ENCODE data around the gene ZNF805. TPM values are rescaled to one million over a fixed set of nuclear protein-coding genes. Genes with fewer than 3 reads are reported as not detected.
A peak's percentile ranks its signal among the peaks of the same experiment; 100 is the strongest.
"Not testable (repeated sequence)": the region's sequence is repeated elsewhere in the genome, so short reads cannot be mapped to it uniquely, and the experiment has no call there.

Gene ZNF805
- total RNA-seq, 4 donors from 2014 or later, result 17.4 to 27.8 (median 19.9) TPM

DNA sequence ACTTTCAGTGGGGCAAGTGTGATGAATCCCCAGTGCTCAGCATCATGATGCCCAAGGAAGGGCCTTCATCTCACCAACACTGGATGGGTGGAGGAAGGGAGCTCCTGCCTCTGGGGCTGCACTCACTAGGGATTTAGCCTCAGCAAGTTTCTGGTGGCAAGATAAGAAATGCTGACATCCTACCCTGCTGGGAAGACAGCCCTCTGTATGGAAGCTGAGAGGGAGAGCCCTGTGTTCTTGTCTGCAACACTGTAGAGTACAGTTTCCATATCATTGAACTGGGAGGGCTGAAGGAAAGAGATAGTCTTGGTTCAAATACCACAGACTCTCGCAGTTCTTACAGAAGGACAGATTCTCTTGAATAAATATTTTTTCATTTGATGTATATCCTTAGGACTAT is 32.6 kb downstream of the ZNF805 start:
- TF ChIP-seq EP300 (IDR thresholded peaks at IDR 0.05), result no peak
- Histone ChIP-seq H3K36me3 (peaks cover 0 to 32% of the 10 kb centered on the region in 2 donors), H3K4me1 (no peaks in the 10 kb centered on the region), H3K9me3 (no peaks in the 10 kb centered on the region), H3K27me3 (no peaks in the 10 kb centered on the region), H3K27ac (no peak overlapping the region), H3K4me3 (no peak overlapping the region)
- 15 to 100% methylated on average over 1 of the region's 1 CpG for WGBS, 2 donors (ENCODE audit: low coverage in 1 of 2)
- ATAC-seq, result no peak

DNA sequence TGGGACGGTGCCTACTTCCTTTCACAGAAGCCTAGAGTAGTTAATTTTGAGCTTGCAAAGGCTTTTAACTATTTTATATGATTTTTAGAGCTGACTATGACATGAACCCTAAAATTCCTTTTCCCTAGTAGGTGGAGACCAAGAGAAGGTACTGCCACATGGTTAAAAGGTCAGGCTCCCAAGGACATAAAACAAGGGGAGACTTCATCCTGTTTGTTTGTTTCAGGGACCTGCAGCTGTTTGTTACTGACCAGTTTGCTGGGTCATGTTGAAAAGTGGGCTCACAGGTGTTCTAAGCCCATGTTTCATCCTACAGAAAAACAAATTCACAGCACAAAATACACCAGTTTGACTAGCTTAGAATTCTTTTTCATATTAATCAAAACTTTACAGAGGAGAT is 36.0 kb downstream of the ZNF805 start:
- peaks cover 0 to 16% (median 5%) of the 10 kb centered on the region in 3 donors for H3K4me1 ChIP-seq
- WGBS, 2 donors (ENCODE audit: low coverage in 1 of 2), result 62 to 100% methylated on average over 1 of the region's 1 CpG
- no peaks in the 10 kb centered on the region for H3K9me3 ChIP-seq
- TF ChIP-seq POLR2AphosphoS5 (IDR thresholded peaks at IDR 0.05), result no peak
- TF ChIP-seq EP300 (IDR thresholded peaks at IDR 0.05), result no peak
- TF ChIP-seq POLR2A (IDR thresholded peaks at IDR 0.05), result no peak
- TF ChIP-seq, protein P1, sequence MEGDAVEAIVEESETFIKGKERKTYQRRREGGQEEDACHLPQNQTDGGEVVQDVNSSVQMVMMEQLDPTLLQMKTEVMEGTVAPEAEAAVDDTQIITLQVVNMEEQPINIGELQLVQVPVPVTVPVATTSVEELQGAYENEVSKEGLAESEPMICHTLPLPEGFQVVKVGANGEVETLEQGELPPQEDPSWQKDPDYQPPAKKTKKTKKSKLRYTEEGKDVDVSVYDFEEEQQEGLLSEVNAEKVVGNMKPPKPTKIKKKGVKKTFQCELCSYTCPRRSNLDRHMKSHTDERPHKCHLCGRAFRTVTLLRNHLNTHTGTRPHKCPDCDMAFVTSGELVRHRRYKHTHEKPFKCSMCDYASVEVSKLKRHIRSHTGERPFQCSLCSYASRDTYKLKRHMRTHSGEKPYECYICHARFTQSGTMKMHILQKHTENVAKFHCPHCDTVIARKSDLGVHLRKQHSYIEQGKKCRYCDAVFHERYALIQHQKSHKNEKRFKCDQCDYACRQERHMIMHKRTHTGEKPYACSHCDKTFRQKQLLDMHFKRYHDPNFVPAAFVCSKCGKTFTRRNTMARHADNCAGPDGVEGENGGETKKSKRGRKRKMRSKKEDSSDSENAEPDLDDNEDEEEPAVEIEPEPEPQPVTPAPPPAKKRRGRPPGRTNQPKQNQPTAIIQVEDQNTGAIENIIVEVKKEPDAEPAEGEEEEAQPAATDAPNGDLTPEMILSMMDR (IDR thresholded peaks at IDR 0.05), result no peak
- ATAC-seq, result no peak
- no peak overlapping the region for H3K27ac ChIP-seq
- H3K36me3 ChIP-seq, result peaks cover 0 to 19% of the 10 kb centered on the region in 2 donors
- no peaks in the 10 kb centered on the region for H3K27me3 ChIP-seq
- H3K4me3 ChIP-seq, result no peak overlapping the region

DNA sequence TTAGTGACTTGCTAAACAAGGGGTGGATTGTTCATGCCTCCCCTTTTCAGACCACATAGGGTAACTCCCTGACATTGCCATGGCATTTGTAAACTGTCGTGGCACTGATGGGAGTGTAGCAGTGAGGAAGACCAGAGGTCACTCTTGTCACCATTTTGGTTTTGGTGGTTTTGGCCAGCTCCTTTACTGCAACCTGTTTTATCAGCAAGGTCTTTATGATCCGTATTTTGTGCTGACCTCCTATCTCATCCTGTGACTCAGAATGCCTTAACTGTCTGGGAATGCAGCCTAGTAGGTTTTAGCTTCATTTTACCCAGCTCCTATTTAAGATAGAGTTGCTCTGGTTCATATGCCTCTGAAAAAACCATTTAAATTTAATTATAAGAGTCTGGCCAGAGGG is 38.0 kb downstream of the ZNF805 start:
- WGBS, 2 donors (ENCODE audit: low coverage in 1 of 2), result 86 to 92% methylated on average over 1 to 2 of the region's 2 CpGs
- not testable (repeated sequence) for H3K9me3 ChIP-seq, ATAC-seq, H3K27me3 ChIP-seq, H3K4me3 ChIP-seq, H3K27ac ChIP-seq
- Histone ChIP-seq H3K36me3 (peaks cover 0 to 25% of the 10 kb centered on the region in 2 donors), H3K4me1 (peaks cover 0 to 37% (median 15%) of the 10 kb centered on the region in 3 donors)

DNA sequence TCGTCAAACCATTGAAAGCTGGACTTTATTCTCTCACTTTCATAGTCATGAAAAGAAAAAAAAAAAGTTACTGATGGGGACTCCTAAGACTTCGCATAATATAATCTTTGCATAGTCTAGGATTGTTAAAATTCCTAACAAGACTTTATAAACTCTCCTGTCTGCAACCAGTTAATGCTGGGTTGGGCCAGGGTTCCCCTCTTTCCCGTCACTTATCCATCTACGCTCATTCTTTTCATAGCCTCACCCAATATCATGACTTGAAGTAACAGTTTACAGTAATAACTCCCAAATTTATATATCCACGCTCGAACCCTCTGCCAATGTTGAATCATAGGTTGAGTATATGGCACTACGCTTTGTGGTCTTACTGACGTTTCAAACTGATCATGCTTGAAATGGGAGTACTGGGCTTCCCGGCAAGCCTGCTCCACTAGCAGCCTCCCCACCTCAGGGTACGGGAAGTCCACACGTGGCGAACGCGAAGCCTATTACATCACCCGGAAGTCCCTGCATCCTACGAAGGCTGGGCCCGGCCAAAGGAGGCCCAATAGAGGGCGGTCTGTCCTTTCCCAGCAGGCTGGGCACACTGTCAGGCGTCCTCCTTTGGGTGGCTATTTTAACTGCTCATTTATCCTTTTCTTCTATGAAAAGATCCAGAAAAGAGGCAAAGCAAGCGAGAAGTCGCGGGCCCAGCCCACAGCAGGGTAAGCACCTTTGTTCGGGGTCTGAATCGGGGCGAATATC is 39.2 kb downstream of the ZNF805 start:
- Histone ChIP-seq H3K27me3 (no peaks in the 10 kb centered on the region), H3K36me3 (peaks cover 0 to 32% of the 10 kb centered on the region in 2 donors), H3K4me1 (peaks cover 0 to 48% (median 15%) of the 10 kb centered on the region in 3 donors), H3K9me3 (no peaks in the 10 kb centered on the region), H3K4me3 (peak overlapping the region; percentile 78 to 82), H3K27ac (peak overlapping the region; percentile 93 to 99 (median 97))
- peak; percentile 96 for ATAC-seq
- 10 to 12% methylated on average over 9 of the region's 25 CpGs for whole genome bisulfite sequencing, 2 donors (ENCODE audit: low coverage in 1 of 2)
- TF ChIP-seq POLR2AphosphoS5 (IDR thresholded peaks at IDR 0.05) (peak; percentile 98), EP300 (IDR thresholded peaks at IDR 0.05) (no peak), POLR2A (IDR thresholded peaks at IDR 0.05) (peak; percentile 71 to 73)
- TF ChIP-seq, protein P1 (IDR thresholded peaks at IDR 0.05), result peak in 3 of 4 experiments; percentile 9 to 45 (median 19)

DNA sequence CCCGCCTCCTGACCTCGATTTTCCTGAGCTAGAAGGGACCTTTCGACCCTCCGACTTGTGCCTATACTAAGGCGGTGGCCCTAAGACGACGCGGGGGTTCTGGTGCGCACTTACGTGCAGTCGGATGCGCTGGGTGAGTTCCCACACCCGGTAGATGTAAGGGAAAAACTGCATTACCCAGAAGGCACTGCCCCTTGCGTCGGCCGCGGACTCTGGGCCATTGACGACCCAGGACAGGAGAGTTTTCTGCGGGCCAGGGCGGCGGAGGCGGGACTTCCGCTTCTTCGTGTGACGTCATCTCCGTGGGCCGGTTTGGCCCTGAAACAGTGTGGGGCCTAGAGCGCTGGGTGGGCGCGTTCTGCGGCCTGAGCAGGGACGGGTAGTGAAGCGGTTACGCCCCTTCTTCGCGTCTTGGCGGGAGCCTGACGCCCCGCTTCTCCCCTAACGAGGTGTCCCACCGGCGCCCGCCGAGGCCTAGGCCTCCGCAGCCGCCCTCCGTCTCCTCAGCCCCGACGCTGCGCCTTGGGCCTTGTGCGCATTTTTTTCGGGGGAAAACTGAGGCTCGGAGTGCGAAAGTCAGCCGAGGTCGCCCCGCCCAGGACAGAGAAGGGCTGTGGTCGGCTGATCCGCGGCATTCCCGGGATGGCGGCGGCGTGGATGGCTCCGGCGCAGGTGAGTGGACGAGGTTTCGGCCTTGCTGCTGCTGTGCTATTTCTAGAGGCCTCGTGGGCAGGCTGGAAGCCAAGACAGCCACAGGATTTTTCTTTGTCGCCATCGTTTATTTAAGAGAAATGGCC is 39.9 kb downstream of the ZNF805 start, which contains the start of gene ZNF460:
Gene ZNF460 (plus strand): TSS at position 321 of the 797 bp plus-strand sequence. CDS start 322 bp downstream, at position 643.
- no peaks in the 10 kb centered on the region for H3K27me3 ChIP-seq
- peaks cover 0 to 35% of the 10 kb centered on the region in 2 donors for H3K36me3 ChIP-seq
- TF ChIP-seq POLR2A (IDR thresholded peaks at IDR 0.05) (peak; percentile 29 to 32), POLR2AphosphoS5 (IDR thresholded peaks at IDR 0.05) (peak; percentile 85)
- TF ChIP-seq, protein P1 (IDR thresholded peaks at IDR 0.05), result no peak
- 0% methylated on average over 7 to 8 of the region's 71 CpGs for WGBS, 2 donors (ENCODE audit: low coverage in 1 of 2)
- H3K4me1 ChIP-seq, result peaks cover 0 to 55% (median 15%) of the 10 kb centered on the region in 3 donors
- peak within 1 kb of the TSS; percentile 93 to 99 (median 97) for H3K27ac ChIP-seq
- no peaks in the 10 kb centered on the region for H3K9me3 ChIP-seq
- H3K4me3 ChIP-seq, result peak within 1 kb of the TSS; percentile 78 to 82
- ATAC-seq, result peak; percentile 98

Measured in gastroesophageal sphincter (tissue), 4 donors.